Natural killer cell (primary cell): Measurements from ENCODE around the gene TGFBR3. TPM values are rescaled to one million over a fixed set of nuclear protein-coding genes. Genes with fewer than 3 reads are reported as not detected.

ENCODE experiments used
- ATAC-seq, 3 donors: fragments of 150-1000 bp in 2 of 3; fragments of 200-7000 bp in 1 of 3; cut with Tn5 transposase; 1 replicate in 1 of 3; 2 replicates in 2 of 3; pipeline ENCODE4 v1.10.0; 2021; ENCODE audit warnings: mild to moderate bottlenecking in 2 of 3, moderate library complexity in 2 of 3
- DNase-seq, 2 donors: peaks; one replicate each; pipeline versions ENCODE4 v3.0.0 to v3.0.0-alpha.2; 2013 to 2021; ENCODE audit warnings: mixed read lengths in 1 of 2
- H3K27ac ChIP-seq: one replicate; pipeline ENCODE4 v1.5.1; 2013; ENCODE audit warnings: mild to moderate bottlenecking, low read length
- H3K27me3 ChIP-seq: one replicate; pipeline ENCODE4 v1.6.1; 2013; ENCODE audit warnings: low read length; ENCODE audit not compliant: control insufficient read depth, insufficient read depth
- H3K36me3 ChIP-seq: one replicate; pipeline ENCODE4 v1.6.1; 2013; ENCODE audit warnings: low read length; ENCODE audit not compliant: control insufficient read depth, insufficient read depth
- H3K4me1 ChIP-seq: one replicate; pipeline ENCODE4 v1.6.1; 2013; ENCODE audit warnings: low read length; ENCODE audit not compliant: control insufficient read depth, insufficient read depth
- H3K4me3 ChIP-seq: one replicate; pipeline ENCODE4 v1.5.1; 2013; ENCODE audit warnings: low read length
- H3K9me3 ChIP-seq: one replicate; pipeline ENCODE4 v1.6.1; 2013; ENCODE audit warnings: low read length; ENCODE audit not compliant: control insufficient read depth, insufficient read depth
- H3K27ac Mint-ChIP-seq, 2 donors: one replicate each; pipeline ENCODE4 v1.8.0; 2022; ENCODE audit warnings: mild to moderate bottlenecking in 2 of 2, mixed read lengths in 2 of 2, moderate library complexity in 1 of 2
- H3K27me3 Mint-ChIP-seq, 2 donors: one replicate each; pipeline ENCODE4 v1.8.0; 2022; ENCODE audit warnings: low read depth in 2 of 2, mixed read lengths in 2 of 2
- H3K36me3 Mint-ChIP-seq: one replicate; pipeline ENCODE4 v1.8.0; 2022; ENCODE audit warnings: mixed read lengths
- H3K4me1 Mint-ChIP-seq, 2 donors: one replicate each; pipeline ENCODE4 v1.8.0; 2022; ENCODE audit warnings: mixed read lengths in 2 of 2
- H3K4me3 Mint-ChIP-seq: one replicate; pipeline ENCODE4 v1.8.0; 2022; ENCODE audit warnings: mild to moderate bottlenecking, moderate library complexity, mixed read lengths
- H3K9me3 Mint-ChIP-seq, 2 donors: one replicate each; pipeline ENCODE4 v1.8.0; 2022; ENCODE audit warnings: mixed read lengths in 2 of 2
- WGBS: methylation state at CpG from one replicate; pipeline ENCODE4 v1.1.7; 2013; ENCODE audit warnings: missing lambda C conversion rate; ENCODE audit not compliant: insufficient coverage; 5-methylcytosine and 5-hydroxymethylcytosine counted together
- intact Hi-C: fragments of 100-400 bp; cut with micrococcal nuclease; formaldehyde crosslinking; loops from one replicate; pipeline ENCODE4 v1.14.2; 2022
- total RNA-seq, 4 donors: library from RNA; stranded (reverse); fragments of 120-200 nt in 1 of 4; gene quantifications; one replicate each; pipeline versions ENCODE4 v1.2.3 to v1.2.4, GENCODE V29; 2013 to 2022
- TF ChIP-seq, protein P1 (sequence below): fragments of 200-600 bp; IDR thresholded peaks from one replicate; pipeline ENCODE4 v1.8.0; 2022; ENCODE audit warnings: antibody characterized with exemption

The TGFBR3 gene
- total RNA-seq, 3 donors from 2014 or later (not counting 1 experiment from before 2014, with no cell fraction given), result 225 to 274 (median 243) TPM

DNA sequence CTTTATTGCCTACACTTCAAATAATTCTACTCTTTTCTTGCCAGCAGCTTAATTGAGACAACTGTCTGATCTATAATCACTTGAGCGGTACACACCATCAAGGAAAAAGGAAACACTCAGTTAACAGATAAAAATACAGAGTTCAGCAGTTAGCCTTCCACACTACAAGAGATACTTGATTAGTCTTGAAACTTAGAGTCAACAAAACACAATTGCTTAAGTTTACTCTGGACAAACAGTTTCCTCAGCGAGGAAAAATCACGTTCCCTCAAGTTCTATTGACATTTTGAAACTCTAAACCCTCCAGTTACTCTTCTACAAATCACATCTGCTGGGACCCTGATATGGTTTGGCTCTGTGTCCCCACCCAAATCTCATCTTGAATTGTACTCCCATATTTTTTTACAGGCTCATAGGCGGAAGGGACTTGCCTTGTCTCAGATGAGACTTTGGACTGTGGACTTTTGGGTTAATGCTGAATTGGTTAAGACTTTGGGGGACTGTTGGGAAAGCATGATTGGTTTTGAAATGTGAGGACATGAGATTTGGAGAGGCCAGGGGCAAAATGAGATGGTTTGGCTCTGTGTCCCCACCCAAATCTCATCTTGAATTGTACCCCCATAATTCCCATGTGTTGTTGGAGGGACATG, 244.9 kb downstream of the TGFBR3 start:
- Mint-ChIP-seq H3K4me3 (no peak overlapping the region), H3K36me3 (peaks cover 5% of the 10 kb centered on the region), H3K9me3 (peaks cover 2 to 5% of the 10 kb centered on the region in 2 donors), H3K27me3 (no peaks in the 10 kb centered on the region), H3K4me1 (peaks cover 7 to 18% of the 10 kb centered on the region in 2 donors), H3K27ac (no peak overlapping the region)
- intact Hi-C loops, result no loop called here
- Histone ChIP-seq H3K27ac (no peak overlapping the region), H3K27me3 (no peaks in the 10 kb centered on the region), H3K4me1 (no peaks in the 10 kb centered on the region), H3K4me3 (no peak overlapping the region), H3K36me3 (no peaks in the 10 kb centered on the region), H3K9me3 (peaks cover 7% of the 10 kb centered on the region)
- DNase-seq (no peak), ATAC-seq (no peak)
- TF ChIP-seq, protein P1, sequence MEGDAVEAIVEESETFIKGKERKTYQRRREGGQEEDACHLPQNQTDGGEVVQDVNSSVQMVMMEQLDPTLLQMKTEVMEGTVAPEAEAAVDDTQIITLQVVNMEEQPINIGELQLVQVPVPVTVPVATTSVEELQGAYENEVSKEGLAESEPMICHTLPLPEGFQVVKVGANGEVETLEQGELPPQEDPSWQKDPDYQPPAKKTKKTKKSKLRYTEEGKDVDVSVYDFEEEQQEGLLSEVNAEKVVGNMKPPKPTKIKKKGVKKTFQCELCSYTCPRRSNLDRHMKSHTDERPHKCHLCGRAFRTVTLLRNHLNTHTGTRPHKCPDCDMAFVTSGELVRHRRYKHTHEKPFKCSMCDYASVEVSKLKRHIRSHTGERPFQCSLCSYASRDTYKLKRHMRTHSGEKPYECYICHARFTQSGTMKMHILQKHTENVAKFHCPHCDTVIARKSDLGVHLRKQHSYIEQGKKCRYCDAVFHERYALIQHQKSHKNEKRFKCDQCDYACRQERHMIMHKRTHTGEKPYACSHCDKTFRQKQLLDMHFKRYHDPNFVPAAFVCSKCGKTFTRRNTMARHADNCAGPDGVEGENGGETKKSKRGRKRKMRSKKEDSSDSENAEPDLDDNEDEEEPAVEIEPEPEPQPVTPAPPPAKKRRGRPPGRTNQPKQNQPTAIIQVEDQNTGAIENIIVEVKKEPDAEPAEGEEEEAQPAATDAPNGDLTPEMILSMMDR, result no peak
- 99% methylated on average over 4 of the region's 4 CpGs for WGBS

DNA sequence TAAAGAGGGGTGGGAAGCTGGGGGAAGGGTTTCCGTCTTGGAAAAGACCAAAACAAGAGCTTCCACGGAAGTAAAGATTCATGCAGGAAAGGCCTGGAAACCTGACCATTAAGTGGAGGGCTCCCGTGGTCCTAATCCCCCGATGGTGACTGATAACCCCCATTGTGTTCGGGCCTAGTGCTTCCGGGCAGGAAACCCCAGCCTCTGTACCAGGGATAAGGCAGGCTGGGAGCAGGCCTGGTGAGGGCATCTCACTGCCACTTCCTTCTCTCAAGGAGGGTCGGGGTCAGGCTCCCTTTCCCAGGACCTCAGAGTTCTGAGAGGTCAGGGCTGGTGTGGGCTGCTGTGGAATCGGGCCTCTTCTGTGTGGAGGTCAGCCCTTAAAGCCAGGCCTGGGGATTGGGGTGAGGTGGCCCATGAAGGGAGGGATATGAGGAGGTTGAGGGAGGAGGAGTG, 248.4 kb downstream of the TGFBR3 start:
- Mint-ChIP-seq H3K4me3 (no peak overlapping the region), H3K36me3 (peaks cover 5% of the 10 kb centered on the region), H3K4me1 (peaks cover 7 to 30% of the 10 kb centered on the region in 2 donors), H3K27me3 (no peaks in the 10 kb centered on the region), H3K27ac (no peak overlapping the region), H3K9me3 (peaks cover 2 to 5% of the 10 kb centered on the region in 2 donors)
- Histone ChIP-seq H3K27ac (no peak overlapping the region), H3K4me3 (no peak overlapping the region), H3K4me1 (no peaks in the 10 kb centered on the region), H3K36me3 (no peaks in the 10 kb centered on the region), H3K9me3 (peaks cover 7% of the 10 kb centered on the region), H3K27me3 (no peaks in the 10 kb centered on the region)
- intact Hi-C loops, result no loop called here
- ATAC-seq (no peak), DNase-seq (no peak)
- TF ChIP-seq, protein P1, result no peak
- WGBS, result 83% methylated on average over 8 of the region's 8 CpGs

DNA sequence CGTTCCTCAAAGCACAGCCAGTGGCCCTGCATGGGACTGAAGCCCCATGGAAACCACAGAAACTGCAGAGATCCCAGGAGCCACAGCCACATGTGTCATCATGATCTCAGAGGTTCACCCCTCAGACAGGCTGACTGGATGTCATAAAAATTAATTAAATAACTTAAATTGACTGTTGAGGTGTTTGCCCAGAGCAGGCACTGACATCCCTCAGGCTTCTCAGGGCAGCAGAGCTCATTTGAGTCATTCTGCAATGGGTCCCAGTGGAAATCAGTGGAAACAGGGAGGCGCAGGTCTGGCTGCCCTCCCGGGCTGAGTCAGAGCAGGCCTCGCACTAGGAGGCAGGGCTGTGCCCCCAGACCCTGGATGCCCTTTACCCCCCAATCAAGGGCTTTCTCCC, 250.2 kb downstream of the TGFBR3 start:
- Mint-ChIP-seq H3K4me1 (peaks cover 7 to 33% of the 10 kb centered on the region in 2 donors), H3K27ac (no peak overlapping the region), H3K9me3 (peaks cover 0 to 2% of the 10 kb centered on the region in 2 donors), H3K27me3 (no peaks in the 10 kb centered on the region), H3K4me3 (no peak overlapping the region), H3K36me3 (peaks cover 5% of the 10 kb centered on the region)
- ATAC-seq (no peak), DNase-seq (no peak)
- H3K4me3 ChIP-seq, result no peak overlapping the region
- intact Hi-C loops, result no loop called here
- no peaks in the 10 kb centered on the region for H3K36me3 ChIP-seq
- no peaks in the 10 kb centered on the region for H3K27me3 ChIP-seq
- 94% methylated on average over 4 of the region's 4 CpGs for WGBS
- no peak overlapping the region for H3K27ac ChIP-seq
- H3K4me1 ChIP-seq, result no peaks in the 10 kb centered on the region
- TF ChIP-seq, protein P1, result no peak
- H3K9me3 ChIP-seq, result peaks cover 4% of the 10 kb centered on the region

DNA sequence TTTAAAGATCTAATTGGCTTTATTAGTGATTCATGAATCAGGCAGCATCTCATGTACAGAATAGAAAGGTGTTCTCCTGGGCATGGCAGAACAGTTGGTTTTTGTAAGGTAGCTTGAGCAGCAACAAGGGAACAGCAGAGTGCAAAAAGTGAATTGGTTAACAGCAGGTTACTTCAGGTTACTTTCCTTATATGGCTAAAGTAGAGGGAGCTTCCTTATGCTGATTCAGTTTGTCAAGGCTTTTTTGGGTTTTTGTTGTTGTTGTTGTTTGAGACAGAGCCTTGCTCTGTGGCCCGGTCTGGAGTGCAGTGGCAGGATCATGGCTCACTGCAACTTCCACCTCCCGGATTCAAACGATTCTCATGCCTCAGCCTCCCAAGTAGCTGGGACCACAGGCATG, 252.5 kb downstream of the TGFBR3 start:
- no peak for ATAC-seq
- intact Hi-C loops, result no loop called here

More for the DNA sequence above, 252.5 kb downstream of the TGFBR3 start:
- Histone ChIP-seq H3K4me3 (no peak overlapping the region), H3K9me3 (no peaks in the 10 kb centered on the region), H3K27ac (no peak overlapping the region), H3K4me1 (no peaks in the 10 kb centered on the region), H3K36me3 (no peaks in the 10 kb centered on the region), H3K27me3 (no peaks in the 10 kb centered on the region)
- H3K4me3 Mint-ChIP-seq, result no peak overlapping the region
- H3K27me3 Mint-ChIP-seq, result no peaks in the 10 kb centered on the region
- H3K4me1 Mint-ChIP-seq, result peaks cover 7 to 33% of the 10 kb centered on the region in 2 donors
- no peaks in the 10 kb centered on the region for H3K36me3 Mint-ChIP-seq
- WGBS, result 97% methylated on average over 3 of the region's 3 CpGs
- TF ChIP-seq, protein P1, result no peak
- DNase-seq, result no peak
- no peak overlapping the region for H3K27ac Mint-ChIP-seq
- H3K9me3 Mint-ChIP-seq, result no peaks in the 10 kb centered on the region
